SK-N-SH treated with all-trans-retinoic acid at 6 μM for 48 hours (cell line): ENCODE measurements around the gene STAG1.

Experiments
- ATAC-seq: fragments of 200-7000 bp; cut with Tn5 transposase; 3 replicates; pipeline ENCODE4 v1.9.1; 2020; ENCODE audit warnings: mild to moderate bottlenecking, moderate library complexity
- CSDC2 ChIP-seq: fragments of 250-450 bp; sonication (Bioruptor Pico); IDR thresholded peaks from 2 replicates; pipeline ENCODE4 v1.5.0; 2020; ENCODE audit warnings: mild to moderate bottlenecking, moderate library complexity
- CSRNP3 ChIP-seq: fragments of 250-450 bp; sonication (Bioruptor Pico); IDR thresholded peaks from 2 replicates; pipeline ENCODE4 v1.5.1; 2021; ENCODE audit warnings: mild to moderate bottlenecking, moderate library complexity
- GLIS3 ChIP-seq: fragments of 250-450 bp; sonication (Bioruptor Pico); IDR thresholded peaks from 2 replicates; pipeline ENCODE4 v1.5.0; 2020; ENCODE audit warnings: mild to moderate bottlenecking, moderate library complexity
- ISL1 ChIP-seq: fragments of 250-450 bp; sonication (Bioruptor Pico); IDR thresholded peaks from 2 replicates; pipeline ENCODE4 v2.1.2; 2022; ENCODE audit warnings: mild to moderate bottlenecking, moderate library complexity
- OSR1 ChIP-seq: fragments of 250-450 bp; sonication (Bioruptor Pico); IDR thresholded peaks from 2 replicates; pipeline ENCODE4 v1.8.0; 2022; ENCODE audit warnings: moderate library complexity, mild to moderate bottlenecking, inconsistent platforms
- PATZ1 ChIP-seq: fragments of 250-450 bp; sonication (Bioruptor Pico); IDR thresholded peaks from 2 replicates; pipeline ENCODE4 v1.8.0; 2020; ENCODE audit warnings: mild to moderate bottlenecking, moderate library complexity, borderline replicate concordance
- RARB ChIP-seq: fragments of 250-450 bp; sonication (Bioruptor Pico); IDR thresholded peaks from 2 replicates; pipeline ENCODE4 v1.8.0; 2021; ENCODE audit warnings: mild to moderate bottlenecking, moderate library complexity
- TCF4 ChIP-seq: fragments of 250-450 bp; sonication (Bioruptor Pico); IDR thresholded peaks from 2 replicates; pipeline ENCODE4 v1.8.0; 2021; ENCODE audit warnings: mild to moderate bottlenecking, moderate library complexity, borderline replicate concordance
- TOX ChIP-seq: fragments of 250-450 bp; sonication (Bioruptor Pico); IDR thresholded peaks from 2 replicates; pipeline ENCODE4 v1.8.0; 2021; ENCODE audit warnings: mild to moderate bottlenecking, moderate library complexity, borderline replicate concordance
- ZC3H10 ChIP-seq: fragments of 250-450 bp; sonication (Bioruptor Pico); IDR thresholded peaks from 2 replicates; pipeline ENCODE4 v1.5.1; 2021; ENCODE audit warnings: mild to moderate bottlenecking, moderate library complexity
- ZFP3 ChIP-seq: fragments of 250-450 bp; sonication (Bioruptor Pico); IDR thresholded peaks from 2 replicates; pipeline ENCODE4 v1.5.0; 2020; ENCODE audit warnings: mild to moderate bottlenecking, moderate library complexity
- ZFP30 ChIP-seq: fragments of 450-650 bp; formaldehyde crosslinking; IDR thresholded peaks from 2 replicates; pipeline ENCODE4 v1.5.0; 2022; ENCODE audit warnings: mild to moderate bottlenecking, moderate library complexity
- ZNF70 ChIP-seq: fragments of 450-650 bp; formaldehyde crosslinking; IDR thresholded peaks from 2 replicates; pipeline ENCODE4 v1.5.0; 2020; ENCODE audit warnings: mild to moderate bottlenecking, moderate library complexity
- TF ChIP-seq, protein P1 (sequence below): fragments of 250-450 bp; sonication (Bioruptor Pico); IDR thresholded peaks from 2 replicates; pipeline ENCODE4 v1.5.1; 2020; ENCODE audit warnings: low read depth, mild to moderate bottlenecking, moderate library complexity
- TF ChIP-seq, protein P2 (sequence below): fragments of 250-450 bp; sonication (Bioruptor Pico); IDR thresholded peaks from 2 replicates; pipeline ENCODE4 v1.8.0; 2021; ENCODE audit warnings: low read depth, mild to moderate bottlenecking, moderate library complexity, borderline replicate concordance
- TF ChIP-seq, protein P3 (sequence below): fragments of 250-450 bp; sonication (Bioruptor Pico); IDR thresholded peaks from 2 replicates; pipeline ENCODE4 v1.5.0; 2020; ENCODE audit warnings: mild to moderate bottlenecking, moderate library complexity

STAG1 gene

GRCh38 chr3:136749091-136749490 is 3.1 kb downstream of the STAG1 start:
- TF ChIP-seq OSR1, result no peak
- no peak for TF ChIP-seq ZFP3 (CRISPR knock-in tag)
- TF ChIP-seq RARB (CRISPR knock-in tag), result no peak
- no peak for TF ChIP-seq GLIS3
- TF ChIP-seq ZC3H10 (CRISPR knock-in tag), result no peak
- no peak for TF ChIP-seq PATZ1 (CRISPR knock-in tag)
- TF ChIP-seq, all 23 proteins: peak for 0
- ATAC-seq, result no peak

DNA sequence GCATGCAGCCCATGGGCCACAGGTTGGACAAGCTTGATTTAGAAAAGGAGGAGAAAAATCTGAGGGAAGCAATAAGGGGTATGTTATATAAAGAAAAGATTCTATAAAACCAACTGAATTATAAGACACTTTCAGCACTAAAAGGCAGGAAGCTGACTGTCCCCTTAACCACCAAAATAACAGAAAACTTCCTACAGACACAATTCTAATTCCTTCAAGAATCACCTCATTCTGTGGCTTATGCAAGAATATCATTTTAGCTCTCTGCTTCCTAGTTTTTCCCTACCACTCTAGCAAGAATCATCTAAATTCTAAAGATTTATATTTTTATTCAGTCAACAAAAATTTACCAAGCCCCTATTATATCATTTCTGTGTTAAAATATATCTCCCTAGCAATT is 6.3 kb downstream of the STAG1 start:
- TF ChIP-seq OSR1 (no peak), ZC3H10 (CRISPR knock-in tag) (no peak), TOX (CRISPR knock-in tag) (no peak), PATZ1 (CRISPR knock-in tag) (no peak), ZNF70 (CRISPR knock-in tag) (no peak), ZFP30 (CRISPR knock-in tag) (no peak), RARB (CRISPR knock-in tag) (no peak), CSRNP3 (CRISPR knock-in tag) (no peak), CSDC2 (CRISPR knock-in tag) (no peak), TCF4 (no peak), ISL1 (CRISPR knock-in tag) (no peak)
- TF ChIP-seq, protein P1, sequence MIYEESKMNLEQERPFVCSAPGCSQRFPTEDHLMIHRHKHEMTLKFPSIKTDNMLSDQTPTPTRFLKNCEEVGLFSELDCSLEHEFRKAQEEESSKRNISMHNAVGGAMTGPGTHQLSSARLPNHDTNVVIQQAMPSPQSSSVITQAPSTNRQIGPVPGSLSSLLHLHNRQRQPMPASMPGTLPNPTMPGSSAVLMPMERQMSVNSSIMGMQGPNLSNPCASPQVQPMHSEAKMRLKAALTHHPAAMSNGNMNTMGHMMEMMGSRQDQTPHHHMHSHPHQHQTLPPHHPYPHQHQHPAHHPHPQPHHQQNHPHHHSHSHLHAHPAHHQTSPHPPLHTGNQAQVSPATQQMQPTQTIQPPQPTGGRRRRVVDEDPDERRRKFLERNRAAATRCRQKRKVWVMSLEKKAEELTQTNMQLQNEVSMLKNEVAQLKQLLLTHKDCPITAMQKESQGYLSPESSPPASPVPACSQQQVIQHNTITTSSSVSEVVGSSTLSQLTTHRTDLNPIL (CRISPR knock-in tag), result no peak
- TF ChIP-seq, protein P2, sequence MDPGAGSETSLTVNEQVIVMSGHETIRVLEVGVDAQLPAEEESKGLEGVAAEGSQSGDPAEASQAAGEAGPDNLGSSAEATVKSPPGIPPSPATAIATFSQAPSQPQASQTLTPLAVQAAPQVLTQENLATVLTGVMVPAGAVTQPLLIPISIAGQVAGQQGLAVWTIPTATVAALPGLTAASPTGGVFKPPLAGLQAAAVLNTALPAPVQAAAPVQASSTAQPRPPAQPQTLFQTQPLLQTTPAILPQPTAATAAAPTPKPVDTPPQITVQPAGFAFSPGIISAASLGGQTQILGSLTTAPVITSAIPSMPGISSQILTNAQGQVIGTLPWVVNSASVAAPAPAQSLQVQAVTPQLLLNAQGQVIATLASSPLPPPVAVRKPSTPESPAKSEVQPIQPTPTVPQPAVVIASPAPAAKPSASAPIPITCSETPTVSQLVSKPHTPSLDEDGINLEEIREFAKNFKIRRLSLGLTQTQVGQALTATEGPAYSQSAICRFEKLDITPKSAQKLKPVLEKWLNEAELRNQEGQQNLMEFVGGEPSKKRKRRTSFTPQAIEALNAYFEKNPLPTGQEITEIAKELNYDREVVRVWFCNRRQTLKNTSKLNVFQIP, result no peak
- TF ChIP-seq, protein P3, sequence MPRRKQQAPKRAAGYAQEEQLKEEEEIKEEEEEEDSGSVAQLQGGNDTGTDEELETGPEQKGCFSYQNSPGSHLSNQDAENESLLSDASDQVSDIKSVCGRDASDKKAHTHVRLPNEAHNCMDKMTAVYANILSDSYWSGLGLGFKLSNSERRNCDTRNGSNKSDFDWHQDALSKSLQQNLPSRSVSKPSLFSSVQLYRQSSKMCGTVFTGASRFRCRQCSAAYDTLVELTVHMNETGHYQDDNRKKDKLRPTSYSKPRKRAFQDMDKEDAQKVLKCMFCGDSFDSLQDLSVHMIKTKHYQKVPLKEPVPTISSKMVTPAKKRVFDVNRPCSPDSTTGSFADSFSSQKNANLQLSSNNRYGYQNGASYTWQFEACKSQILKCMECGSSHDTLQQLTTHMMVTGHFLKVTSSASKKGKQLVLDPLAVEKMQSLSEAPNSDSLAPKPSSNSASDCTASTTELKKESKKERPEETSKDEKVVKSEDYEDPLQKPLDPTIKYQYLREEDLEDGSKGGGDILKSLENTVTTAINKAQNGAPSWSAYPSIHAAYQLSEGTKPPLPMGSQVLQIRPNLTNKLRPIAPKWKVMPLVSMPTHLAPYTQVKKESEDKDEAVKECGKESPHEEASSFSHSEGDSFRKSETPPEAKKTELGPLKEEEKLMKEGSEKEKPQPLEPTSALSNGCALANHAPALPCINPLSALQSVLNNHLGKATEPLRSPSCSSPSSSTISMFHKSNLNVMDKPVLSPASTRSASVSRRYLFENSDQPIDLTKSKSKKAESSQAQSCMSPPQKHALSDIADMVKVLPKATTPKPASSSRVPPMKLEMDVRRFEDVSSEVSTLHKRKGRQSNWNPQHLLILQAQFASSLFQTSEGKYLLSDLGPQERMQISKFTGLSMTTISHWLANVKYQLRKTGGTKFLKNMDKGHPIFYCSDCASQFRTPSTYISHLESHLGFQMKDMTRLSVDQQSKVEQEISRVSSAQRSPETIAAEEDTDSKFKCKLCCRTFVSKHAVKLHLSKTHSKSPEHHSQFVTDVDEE (CRISPR knock-in tag), result no peak
- no peak for ATAC-seq

DNA sequence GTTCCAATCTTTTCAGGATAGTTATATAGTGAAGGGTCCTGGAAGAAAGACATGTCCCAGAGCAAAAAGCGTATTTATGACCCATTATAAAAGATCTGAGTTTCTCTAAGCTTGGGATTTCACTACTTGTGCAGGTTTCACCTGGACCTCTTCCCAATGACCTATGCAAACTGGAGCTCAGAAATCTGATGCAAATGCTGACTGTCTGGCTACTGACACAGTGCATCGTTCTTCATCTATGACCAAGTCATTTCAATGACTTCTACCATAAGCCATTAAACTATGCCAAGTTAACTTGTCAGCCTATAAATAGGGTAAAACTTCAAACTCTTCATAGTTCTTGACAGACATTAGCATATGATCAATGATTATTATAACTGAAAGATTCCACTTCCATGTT is 11.1 kb downstream of the STAG1 start:
- no peak for TF ChIP-seq ZFP30 (CRISPR knock-in tag)
- TF ChIP-seq CSRNP3 (CRISPR knock-in tag), result no peak
- TF ChIP-seq OSR1, result no peak
- no peak for ATAC-seq
